A549 treated with AZD2906 at 1 μM for 4 hours (cell line): ENCODE measurements around the gene ERCC8. TPM values are rescaled to one million over a fixed set of nuclear protein-coding genes. Genes with fewer than 3 reads are reported as not detected.

Experiments used
- total RNA-seq: library from RNA; stranded (reverse); fragments of 200-300 nt; extraction: Qiagen RNA extraction; gene quantifications from 5 replicates; pipeline ENCODE4 v1.2.3, GENCODE V29; 2022

ERCC8 gene
- total RNA-seq, result 10.9 to 20.4 TPM (median 12.0 TPM) in 5 replicates

GRCh38 chr5:60944904-60945812 is at the start of gene ERCC8, which contains the start of gene NDUFAF2:
Gene ERCC8, minus strand, starts transcription at chr5:60945070. Its CDS starts 62 bp downstream, at chr5:60945008.
Gene NDUFAF2, plus strand, starts transcription at chr5:60945205. Its CDS starts 51 bp downstream, at chr5:60945256.

GRCh38 chr5:60843936-60844905 is 100.6 kb downstream of the ERCC8 start, which contains the start of gene ELOVL7:
Gene ELOVL7, minus strand, starts transcription at chr5:60844269. Its CDS starts 56,872 bp downstream, at chr5:60787397.

Other genes starting within 250 kb of the ERCC8 start
- 12.9 to 17.5 TPM (median 15.0 TPM) in 5 replicates for gene DEPDC1B, start 244.9 kb downstream of the ERCC8 start, total RNA-seq
- 9.2 to 12.6 TPM (median 11.2 TPM) in 5 replicates for gene ELOVL7, start 100.8 kb downstream of the ERCC8 start, total RNA-seq
- 64.5 to 77.0 TPM (median 70.9 TPM) in 5 replicates for gene NDUFAF2, start 135 bp upstream of the ERCC8 start, total RNA-seq
- 65.8 to 90.4 TPM (median 68.0 TPM) in 5 replicates for gene SMIM15, start 217.4 kb upstream of the ERCC8 start, total RNA-seq